ENCODE measurements around the gene SRSF7.

GRCh38 chr2:38793511-38793910 is 42.4 kb upstream of the SRSF7 start:
- TF ChIP-seq CTCF (IDR thresholded peaks at IDR 0.05): no peak
- no peak for TF ChIP-seq POLR2A (IDR thresholded peaks at IDR 0.05)
